OCI-LY3 (cell line): ENCODE results near the gene CCSER1.

Experiments used
- H2AFZ ChIP-seq: fragments of 200-600, 300-600 bp; shearing (Covaris generic); 2 replicates; pipeline ENCODE4 v1.6.0; 2014; ENCODE audit warnings: antibody characterized with exemption, low read depth, low read length
- H3K27ac ChIP-seq: fragments of 200-600, 300-600 bp; sonication (generic); 2 replicates; pipeline ENCODE4 v1.5.1; 2014; ENCODE audit warnings: mild to moderate bottlenecking, low read length, moderate library complexity, mixed read lengths
- H3K27me3 ChIP-seq: fragments of 200-600, 300-600 bp; sonication (generic); 2 replicates; pipeline ENCODE4 v1.6.1; 2014; ENCODE audit warnings: low read depth, low read length, mixed read lengths
- H3K36me3 ChIP-seq: fragments of 200-600, 300-600 bp; sonication (generic); replicated peaks from 2 replicates; pipeline ENCODE3; 2014; ENCODE audit warnings: low read depth, low read length, mixed read lengths
- H3K4me1 ChIP-seq: fragments of 300-600, 200-600 bp; sonication (generic); 2 replicates; pipeline ENCODE4 v1.6.1; 2014; ENCODE audit warnings: low read length, mixed read lengths
- H3K4me2 ChIP-seq: fragments of 200-600, 300-600 bp; sonication (generic); 2 replicates; pipeline ENCODE4 v1.6.1; 2014; ENCODE audit warnings: low read length, mixed read lengths
- H3K4me3 ChIP-seq: fragments of 300-600, 200-600 bp; sonication (generic); 2 replicates; pipeline ENCODE4 v1.5.1; 2014; ENCODE audit warnings: antibody characterized with exemption, mild to moderate bottlenecking, low read length, moderate library complexity
- H3K79me2 ChIP-seq: fragments of 300-600, 200-600 bp; shearing (Covaris generic); 2 replicates; pipeline ENCODE4 v1.6.1; 2014; ENCODE audit warnings: mild to moderate bottlenecking, low read length, mixed read lengths
- H3K9ac ChIP-seq: fragments of 300-600, 200-600 bp; shearing (Covaris generic); 2 replicates; pipeline ENCODE4 v1.6.0; 2014; ENCODE audit warnings: mild to moderate bottlenecking, low read length, moderate library complexity
- H3K9me3 ChIP-seq: fragments of 200-600, 300-600 bp; shearing (Covaris generic); 2 replicates; pipeline ENCODE4 v1.6.1; 2014; ENCODE audit warnings: low read length, mixed read lengths; ENCODE audit not compliant: insufficient read depth
- H4K20me1 ChIP-seq: fragments of 200-600, 300-600 bp; sonication (generic); 2 replicates; pipeline ENCODE4 v1.6.1; 2016; ENCODE audit warnings: low read length, mixed read lengths; ENCODE audit not compliant: insufficient read depth
- EZH2phosphoT487 ChIP-seq: fragments of 200-600 bp; shearing (Covaris generic); IDR thresholded peaks from 2 replicates; pipeline ENCODE4 v1.6.1; 2018; ENCODE audit warnings: antibody characterized with exemption, mixed run types, low read depth
- TF ChIP-seq, protein P1 (sequence below): fragments of 200-600, 300-600 bp; sonication (generic); IDR thresholded peaks from 2 replicates; pipeline ENCODE4 v1.5.1; 2014; ENCODE audit warnings: antibody characterized with exemption, low read length, low read depth

Gene CCSER1

DNA sequence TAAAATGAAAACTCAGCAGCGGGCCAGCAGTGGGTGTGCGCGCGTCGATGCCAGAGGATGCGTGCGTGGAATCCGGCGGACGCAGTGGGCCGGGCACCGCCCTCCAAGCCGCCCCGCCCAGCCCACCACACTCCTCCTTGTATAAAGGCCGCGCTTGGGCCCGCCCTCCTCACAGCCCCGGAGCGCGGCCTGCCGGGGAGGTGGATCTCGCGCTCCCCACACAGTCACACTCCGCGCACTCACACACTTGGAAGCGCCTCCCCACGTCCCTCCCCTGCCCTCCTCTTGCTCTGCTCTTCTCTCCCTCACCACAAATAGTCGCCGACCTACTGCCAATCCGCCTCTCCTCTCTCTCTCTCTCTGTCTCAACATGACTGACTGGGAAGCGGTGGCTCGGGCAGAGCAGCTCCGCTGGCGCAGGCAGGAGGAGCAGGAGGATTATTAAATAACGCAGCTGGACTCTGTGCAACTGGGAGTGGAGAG is at the start of gene CCSER1:
TSS of gene CCSER1 (plus strand) at position 172 of the 483 bp plus-strand sequence.
- TF ChIP-seq EZH2phosphoT487: no peak
- TF ChIP-seq, protein P1, sequence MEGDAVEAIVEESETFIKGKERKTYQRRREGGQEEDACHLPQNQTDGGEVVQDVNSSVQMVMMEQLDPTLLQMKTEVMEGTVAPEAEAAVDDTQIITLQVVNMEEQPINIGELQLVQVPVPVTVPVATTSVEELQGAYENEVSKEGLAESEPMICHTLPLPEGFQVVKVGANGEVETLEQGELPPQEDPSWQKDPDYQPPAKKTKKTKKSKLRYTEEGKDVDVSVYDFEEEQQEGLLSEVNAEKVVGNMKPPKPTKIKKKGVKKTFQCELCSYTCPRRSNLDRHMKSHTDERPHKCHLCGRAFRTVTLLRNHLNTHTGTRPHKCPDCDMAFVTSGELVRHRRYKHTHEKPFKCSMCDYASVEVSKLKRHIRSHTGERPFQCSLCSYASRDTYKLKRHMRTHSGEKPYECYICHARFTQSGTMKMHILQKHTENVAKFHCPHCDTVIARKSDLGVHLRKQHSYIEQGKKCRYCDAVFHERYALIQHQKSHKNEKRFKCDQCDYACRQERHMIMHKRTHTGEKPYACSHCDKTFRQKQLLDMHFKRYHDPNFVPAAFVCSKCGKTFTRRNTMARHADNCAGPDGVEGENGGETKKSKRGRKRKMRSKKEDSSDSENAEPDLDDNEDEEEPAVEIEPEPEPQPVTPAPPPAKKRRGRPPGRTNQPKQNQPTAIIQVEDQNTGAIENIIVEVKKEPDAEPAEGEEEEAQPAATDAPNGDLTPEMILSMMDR: no peak
- Histone ChIP-seq H3K9ac (no peak within 1 kb of the TSS), H2AFZ (no peak within 1 kb of the TSS), H3K36me3 (no peaks in the 10 kb centered on the region), H3K4me3 (no peak within 1 kb of the TSS), H4K20me1 (no peaks in the 10 kb centered on the region), H3K79me2 (no peaks in the 10 kb centered on the region), H3K4me2 (no peak within 1 kb of the TSS), H3K27ac (no peak within 1 kb of the TSS), H3K4me1 (peaks cover 8% of the 10 kb centered on the region), H3K9me3 (no peaks in the 10 kb centered on the region), H3K27me3 (no peaks in the 10 kb centered on the region)

DNA sequence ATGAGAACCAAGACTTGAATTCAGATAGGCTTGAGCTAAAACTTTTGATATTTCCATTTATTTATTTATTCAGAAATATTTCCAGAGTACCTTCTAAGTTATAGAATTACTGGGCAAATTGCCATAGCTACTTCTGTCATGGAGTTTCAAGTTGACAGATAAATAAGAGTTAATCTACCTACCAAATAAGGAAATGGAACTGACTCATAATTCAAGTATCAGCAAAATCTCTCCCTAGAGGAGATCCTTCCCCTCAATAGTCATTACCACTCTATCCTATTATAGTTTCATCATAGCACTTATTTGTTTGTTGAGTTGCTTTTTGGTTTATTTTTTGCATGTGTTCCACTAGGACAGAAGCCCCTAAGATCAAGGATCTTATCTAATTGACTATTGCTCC is 48.8 kb upstream of the CCSER1 start:
- no peak overlapping the region; the same call in 1 of the 2 replicates for H3K9ac ChIP-seq
- H3K36me3 ChIP-seq: peaks cover 7% of the 10 kb centered on the region
- no peaks in the 10 kb centered on the region for H3K27me3 ChIP-seq
- H3K4me1 ChIP-seq: peaks cover 56% of the 10 kb centered on the region
- no peaks in the 10 kb centered on the region for H3K79me2 ChIP-seq
- H3K27ac ChIP-seq: peak overlapping the region; percentile 76
- no peak for TF ChIP-seq EZH2phosphoT487
- TF ChIP-seq, protein P1: no peak
- no peak overlapping the region for H2AFZ ChIP-seq
- peak overlapping the region; percentile 42 for H3K4me2 ChIP-seq
- H3K4me3 ChIP-seq: no peak overlapping the region
- no peaks in the 10 kb centered on the region; the same call in 1 of the 2 replicates for H3K9me3 ChIP-seq
- no peaks in the 10 kb centered on the region for H4K20me1 ChIP-seq

DNA sequence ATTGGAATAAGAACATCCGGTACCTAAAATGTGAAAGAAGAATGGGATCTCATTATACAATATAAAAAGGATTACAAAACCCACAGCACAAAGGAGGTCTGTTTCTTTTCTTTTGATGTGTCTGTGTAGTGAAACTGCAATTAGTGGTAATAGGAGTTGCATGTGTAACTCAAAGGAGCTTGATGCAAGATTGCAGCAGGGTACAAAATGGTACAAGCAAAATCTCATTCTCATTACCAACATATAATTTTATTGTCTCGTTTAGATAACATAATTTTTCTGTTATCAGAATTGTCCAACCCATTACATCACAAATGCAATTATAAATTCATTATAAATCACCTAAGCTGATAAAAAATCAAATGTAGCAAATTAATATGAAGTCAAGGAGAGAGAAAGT is 47.1 kb upstream of the CCSER1 start:
- Histone ChIP-seq H4K20me1 (no peaks in the 10 kb centered on the region), H3K79me2 (no peaks in the 10 kb centered on the region), H3K36me3 (peaks cover 7% of the 10 kb centered on the region), H3K4me3 (no peak overlapping the region), H3K9me3 (no peaks in the 10 kb centered on the region; the same call in 1 of the 2 replicates), H3K4me1 (peaks cover 54% of the 10 kb centered on the region), H3K9ac (no peak overlapping the region), H3K4me2 (no peak overlapping the region), H2AFZ (no peak overlapping the region), H3K27ac (no peak overlapping the region), H3K27me3 (no peaks in the 10 kb centered on the region)
- TF ChIP-seq, protein P1: no peak

DNA sequence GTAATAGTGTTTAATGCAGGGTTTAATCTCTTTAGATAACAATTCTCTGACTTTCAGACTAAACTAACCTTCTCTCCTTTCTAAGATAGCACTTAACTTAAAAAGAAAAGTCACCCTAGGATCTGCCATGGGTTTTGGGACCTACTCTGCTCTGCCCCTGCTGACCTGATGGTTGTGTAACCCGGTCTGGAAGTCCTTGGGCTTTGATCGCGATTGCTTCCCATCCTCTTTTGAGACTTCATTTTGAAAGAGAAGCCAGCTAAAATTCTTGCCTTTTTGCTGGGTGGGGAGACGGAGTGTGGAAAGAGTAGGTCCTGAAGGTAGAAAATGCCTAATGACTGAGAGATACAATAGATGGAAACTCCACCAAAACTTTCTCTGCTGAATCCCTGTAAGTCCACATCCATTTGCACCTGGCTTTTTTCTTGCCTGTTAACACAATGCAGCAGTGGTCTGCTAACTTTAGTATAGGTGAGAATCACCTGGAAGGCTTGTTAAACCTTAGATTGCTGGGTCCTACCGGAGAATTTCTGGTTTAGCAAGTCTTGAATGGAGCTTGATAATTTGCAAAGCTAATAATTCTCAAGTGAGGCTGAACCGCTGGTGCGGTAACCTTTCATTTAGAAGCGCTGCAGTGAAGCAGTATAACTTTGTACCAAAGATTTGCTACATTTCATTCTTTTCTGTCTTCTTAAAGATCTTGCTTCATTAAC is 45.6 kb upstream of the CCSER1 start:
- Histone ChIP-seq H3K4me2 (peak overlapping the region; percentile 30), H3K9me3 (no peaks in the 10 kb centered on the region; the same call in 1 of the 2 replicates), H3K4me3 (no peak overlapping the region), H2AFZ (peak overlapping the region; percentile 20; the same call in 1 of the 2 replicates), H3K27ac (peak overlapping the region; percentile 29; the same call in 1 of the 2 replicates), H3K27me3 (no peaks in the 10 kb centered on the region), H3K36me3 (peaks cover 7% of the 10 kb centered on the region), H3K9ac (no peak overlapping the region), H3K4me1 (peaks cover 62% of the 10 kb centered on the region), H4K20me1 (no peaks in the 10 kb centered on the region), H3K79me2 (no peaks in the 10 kb centered on the region)
- TF ChIP-seq, protein P1: no peak
- no peak for TF ChIP-seq EZH2phosphoT487
